Caco-2 (cell line): Measurements from ENCODE around the gene TMEM196. TPM values are rescaled to one million over a fixed set of nuclear protein-coding genes. Genes with fewer than 3 reads are reported as not detected.

Experiments used
- BruUV-seq: library from RNA; stranded (reverse); fragments of 400-500 nt; replicated peaks from 2 replicates; lab custom pipeline; 2021; lab: Mats Ljungman, UMichigan
- CTCF ChIA-PET: fragments of 300-600 bp; sonication (Branson Sonifier 250); formaldehyde crosslinking; loops from one replicate; lab custom pipeline; 2022; ENCODE audit warnings: antibody characterized with exemption; lab: Charles Lee
- POLR2A ChIA-PET: fragments of 300-600 bp; sonication (Branson Sonifier 250); formaldehyde crosslinking; loops from one replicate; lab custom pipeline; 2022; ENCODE audit warnings: antibody characterized with exemption; lab: Charles Lee
- DNase-seq, 2 experiments: peaks; one replicate each; pipeline versions ENCODE4 v3.0.0 to v3.0.0-alpha.2; 2020 to 2022
- H3K27me3 ChIP-seq: replicated peaks from 2 replicates; pipeline ENCODE4 v1.6.0; 2011; ENCODE audit warnings: low read length; ENCODE audit not compliant: control insufficient read depth, insufficient read depth
- H3K36me3 ChIP-seq: 2 replicates; pipeline ENCODE4 v1.5.1; 2011; ENCODE audit warnings: low read length; ENCODE audit not compliant: control insufficient read depth, insufficient read depth
- H3K4me1 ChIP-seq: fragments of 250-450 bp; sonication (Bioruptor Pico); 2 replicates; pipeline ENCODE4 v1.5.1; 2020; ENCODE audit warnings: mild to moderate bottlenecking
- H3K4me3 ChIP-seq: 2 replicates; pipeline ENCODE4 v1.5.1; 2011; ENCODE audit warnings: low read depth, mild to moderate bottlenecking, control low read depth, low read length
- H3K9me3 ChIP-seq: fragments of 250-450 bp; sonication (Bioruptor Pico); 2 replicates; pipeline ENCODE4 v1.5.1; 2020; ENCODE audit warnings: mild to moderate bottlenecking, moderate library complexity
- H3K27ac Mint-ChIP-seq: one replicate; pipeline ENCODE4 v1.8.0; 2022; ENCODE audit warnings: mixed read lengths; ENCODE audit not compliant: unreplicated experiment
- H3K27me3 Mint-ChIP-seq: one replicate; pipeline ENCODE4 v1.8.0; 2022; ENCODE audit warnings: mixed read lengths; ENCODE audit not compliant: insufficient read depth, unreplicated experiment
- H3K36me3 Mint-ChIP-seq: one replicate; pipeline ENCODE4 v1.8.0; 2022; ENCODE audit warnings: mild to moderate bottlenecking, mixed read lengths; ENCODE audit not compliant: insufficient read depth, unreplicated experiment
- H3K4me1 Mint-ChIP-seq: one replicate; pipeline ENCODE4 v1.8.0; 2022; ENCODE audit warnings: low read depth, mixed read lengths; ENCODE audit not compliant: unreplicated experiment
- H3K4me3 Mint-ChIP-seq: one replicate; pipeline ENCODE4 v1.8.0; 2022; ENCODE audit warnings: mild to moderate bottlenecking, moderate library complexity, mixed read lengths; ENCODE audit not compliant: unreplicated experiment
- H3K9me3 Mint-ChIP-seq: one replicate; pipeline ENCODE4 v1.8.0; 2022; ENCODE audit warnings: mixed read lengths; ENCODE audit not compliant: unreplicated experiment
- CTCF ChIP-seq, 2 experiments: fragments of 200-600 bp in 1 of 2; IDR thresholded peaks; 1 replicate in 1 of 2; 2 replicates in 1 of 2; pipeline versions ENCODE4 v1.5.1 to v1.8.0; 2011 to 2022; ENCODE audit warnings: antibody characterized with exemption in 1 of 2, control low read depth in 1 of 2, inconsistent platforms in 1 of 2, low read depth in 1 of 2, low read length in 1 of 2, mild to moderate bottlenecking in 1 of 2, moderate library complexity in 1 of 2; ENCODE audit not compliant: insufficient read depth in 1 of 2, severe bottlenecking in 1 of 2, unreplicated experiment in 1 of 2
- intact Hi-C: fragments of 100-400 bp; cut with micrococcal nuclease; formaldehyde crosslinking; loops from one replicate; pipeline ENCODE4 v1.10.0; 2022; ENCODE audit not compliant: unreplicated experiment
- total RNA-seq: library from RNA; stranded (reverse); gene quantifications from 2 replicates; pipeline ENCODE4 v1.2.3, GENCODE V29; 2022

The TMEM196 gene
- total RNA-seq, 1 experiment from 2014 or later, result not detected

- no peaks in the 10 kb centered on the region for H3K4me1 ChIP-seq
- no TSS peak for BruUV-seq
- no peak overlapping the region for H3K4me3 ChIP-seq
- POLR2A ChIA-PET, result no interaction called here
- intact Hi-C loops, result no loop called here
- H3K36me3 ChIP-seq, result no peaks in the 10 kb centered on the region
- CTCF ChIA-PET, result interaction anchor here (5.3 kb wide), 1 partner anchor 883 kb away, joined by 106 read pairs; no protein-coding TSS in a partner anchor
- Mint-ChIP-seq H3K36me3 (no peaks in the 10 kb centered on the region), H3K4me3 (no peak overlapping the region), H3K27ac (no peak overlapping the region), H3K4me1 (no peaks in the 10 kb centered on the region), H3K9me3 (no peaks in the 10 kb centered on the region), H3K27me3 (no peaks in the 10 kb centered on the region)
- H3K9me3 ChIP-seq, result no peaks in the 10 kb centered on the region
- no peak for DNase-seq
- TF ChIP-seq CTCF (IDR thresholded peaks at IDR 0.05; ENCODE audit: insufficient read depth in 1 of 2, low read depth in 1 of 2, low read length in 1 of 2, severe bottlenecking in 1 of 2, unreplicated experiment in 1 of 2), result no peak
- H3K27me3 ChIP-seq, result no peaks in the 10 kb centered on the region
Measured at GRCh38 chr7:19715499-19715898, 57.9 kb downstream of the TMEM196 start.

- no TSS peak for BruUV-seq
- POLR2A ChIA-PET, result no interaction called here
- peak in 1 of 2 experiments; percentile 55 for DNase-seq
Measured at GRCh38 chr7:19713676-19714075, 59.7 kb downstream of the TMEM196 start.

GRCh38 chr7:19709249-19709578, 64.2 kb downstream of the TMEM196 start:
- no peaks in the 10 kb centered on the region for H3K36me3 Mint-ChIP-seq

More at GRCh38 chr7:19713676-19714075, 59.7 kb downstream of the TMEM196 start:
- CTCF ChIA-PET, result interaction anchor here (0.6 to 5.3 kb wide), 16 partner anchors 34 to 975 kb away, joined by 3 to 106 read pairs (median 4); partner anchors contain the start of gene ITGB8
- H3K27me3 Mint-ChIP-seq, result no peaks in the 10 kb centered on the region
- Histone ChIP-seq H3K4me3 (no peak overlapping the region), H3K9me3 (no peaks in the 10 kb centered on the region), H3K4me1 (peaks cover 7% of the 10 kb centered on the region; the same call in 1 of the 2 replicates), H3K36me3 (no peaks in the 10 kb centered on the region), H3K27me3 (no peaks in the 10 kb centered on the region)
- H3K9me3 Mint-ChIP-seq, result no peaks in the 10 kb centered on the region
- no peak overlapping the region for H3K27ac Mint-ChIP-seq
- no peaks in the 10 kb centered on the region for H3K36me3 Mint-ChIP-seq
- H3K4me1 Mint-ChIP-seq, result peaks cover 14% of the 10 kb centered on the region
- H3K4me3 Mint-ChIP-seq, result no peak overlapping the region
- intact Hi-C loops, result loop anchor here (1.0 to 5.0 kb wide), 4 partner anchors 34 to 935 kb away; no protein-coding TSS in a partner anchor
- TF ChIP-seq CTCF (IDR thresholded peaks at IDR 0.05; ENCODE audit: insufficient read depth in 1 of 2, low read depth in 1 of 2, low read length in 1 of 2, severe bottlenecking in 1 of 2, unreplicated experiment in 1 of 2), result peak; percentile 59 to 61

More at GRCh38 chr7:19709249-19709578, 64.2 kb downstream of the TMEM196 start:
- Mint-ChIP-seq H3K4me1 (peaks cover 28% of the 10 kb centered on the region), H3K27me3 (no peaks in the 10 kb centered on the region), H3K27ac (peak overlapping the region; percentile 93), H3K9me3 (no peaks in the 10 kb centered on the region), H3K4me3 (peak overlapping the region; percentile 95)
- ChIA-PET CTCF (interaction anchor here (0.6 to 1.9 kb wide), 8 partner anchors 20 to 889 kb away, joined by 3 to 11 read pairs (median 4); no protein-coding TSS in a partner anchor), POLR2A (interaction anchor here (0.6 to 1.0 kb wide), 6 partner anchors 16 to 978 kb away, joined by 3 to 9 read pairs (median 4); no protein-coding TSS in a partner anchor)
- no peaks in the 10 kb centered on the region for H3K9me3 ChIP-seq
- intact Hi-C loops, result loop anchor here (1.0 to 2.0 kb wide), 3 partner anchors 38 to 939 kb away; no protein-coding TSS in a partner anchor
- BruUV-seq, result no TSS peak
- H3K4me3 ChIP-seq, result no peak overlapping the region
- no peaks in the 10 kb centered on the region for H3K36me3 ChIP-seq
- DNase-seq, result no peak
- no peaks in the 10 kb centered on the region for H3K27me3 ChIP-seq
- TF ChIP-seq CTCF (IDR thresholded peaks at IDR 0.05; ENCODE audit: insufficient read depth in 1 of 2, low read depth in 1 of 2, low read length in 1 of 2, severe bottlenecking in 1 of 2, unreplicated experiment in 1 of 2), result peak in 1 of 2 experiments; percentile 8
- peaks cover 12% of the 10 kb centered on the region; the same call in 1 of the 2 replicates for H3K4me1 ChIP-seq
